A673 (cell line): Measurements from ENCODE around the gene DUS1L. TPM values are rescaled to one million over a fixed set of nuclear protein-coding genes. Genes with fewer than 3 reads are reported as not detected.

Experiments
- BruUV-seq: library from RNA; stranded (reverse); fragments of 400-500 nt; replicated peaks from 2 replicates; lab custom pipeline; 2021; lab: Mats Ljungman, UMichigan
- CTCF ChIA-PET: fragments of 300-600 bp; sonication (Branson Sonifier 250); formaldehyde crosslinking; loops from one replicate; lab custom pipeline; 2022; ENCODE audit warnings: antibody characterized with exemption; lab: Charles Lee
- POLR2A ChIA-PET: fragments of 300-600 bp; sonication (Branson Sonifier 250); formaldehyde crosslinking; loops from one replicate; lab custom pipeline; 2022; ENCODE audit warnings: antibody characterized with exemption; ENCODE audit not compliant: low non-redundant PET; lab: Charles Lee
- DNase-seq: peaks from one replicate; pipeline ENCODE4 v3.0.0-alpha.2; 2015; ENCODE audit warnings: low spot score
- H3K27ac ChIP-seq: fragments of 200-600 bp; sonication (generic); 2 replicates; pipeline ENCODE4 v1.5.1; 2016; ENCODE audit warnings: mixed run types, low read depth, mild to moderate bottlenecking, mixed read lengths, antibody characterized with exemption, low read length; ENCODE audit not compliant: poor library complexity, severe bottlenecking
- H3K27me3 ChIP-seq: fragments of 200-600 bp; sonication (generic); replicated peaks from 2 replicates; pipeline ENCODE4 v1.6.1; 2017; ENCODE audit warnings: mixed run types, low read depth, mild to moderate bottlenecking, mixed read lengths, antibody characterized with exemption, low read length; ENCODE audit not compliant: insufficient read depth, poor library complexity
- H3K36me3 ChIP-seq: fragments of 200-600 bp; sonication (generic); 2 replicates; pipeline ENCODE4 v1.6.1; 2016; ENCODE audit warnings: mixed run types, mild to moderate bottlenecking, mixed read lengths, antibody characterized with exemption, low read length; ENCODE audit not compliant: insufficient read depth, poor library complexity, severe bottlenecking
- H3K4me1 ChIP-seq: fragments of 200-600 bp; sonication (generic); 2 replicates; pipeline ENCODE4 v1.6.1; 2017; ENCODE audit warnings: mixed run types, mild to moderate bottlenecking, mixed read lengths, antibody characterized with exemption, low read length; ENCODE audit not compliant: insufficient read depth, poor library complexity, severe bottlenecking
- H3K4me3 ChIP-seq: fragments of 200-600 bp; sonication (generic); 2 replicates; pipeline ENCODE4 v1.5.1; 2016; ENCODE audit warnings: low read depth, mixed run types, mild to moderate bottlenecking, mixed read lengths, low read length; ENCODE audit not compliant: poor library complexity, severe bottlenecking
- H3K9me3 ChIP-seq: fragments of 200-600 bp; sonication (generic); 2 replicates; pipeline ENCODE4 v1.6.1; 2016; ENCODE audit warnings: mixed run types, low read depth, mild to moderate bottlenecking, mixed read lengths, antibody characterized with exemption, low read length; ENCODE audit not compliant: poor library complexity, severe bottlenecking
- EZH2 ChIP-seq: fragments of 200-600 bp; sonication (generic); IDR thresholded peaks from 2 replicates; pipeline ENCODE4 v1.6.1; 2017; ENCODE audit warnings: borderline replicate concordance, low read depth, mild to moderate bottlenecking, mixed read lengths, antibody characterized with exemption, low read length; ENCODE audit not compliant: poor library complexity, severe bottlenecking
- intact Hi-C: fragments of 100-400 bp; cut with micrococcal nuclease; formaldehyde crosslinking; loops from one replicate; pipeline ENCODE4 v1.10.0; 2022; ENCODE audit not compliant: unreplicated experiment
- total RNA-seq: library from RNA; stranded (reverse); gene quantifications from 2 replicates; pipeline ENCODE4 v1.2.3, GENCODE V29; 2021
- TF ChIP-seq, protein P1 (sequence below): fragments of 300-800, 200-600 bp; sonication (generic); conservative IDR thresholded peaks from 2 replicates; pipeline ENCODE4 v1.5.1; 2017; ENCODE audit warnings: low read depth, mild to moderate bottlenecking, antibody characterized with exemption, low read length, moderate library complexity, mixed read lengths

Gene DUS1L
- total RNA-seq, 1 experiment from 2014 or later = 143 TPM

DNA sequence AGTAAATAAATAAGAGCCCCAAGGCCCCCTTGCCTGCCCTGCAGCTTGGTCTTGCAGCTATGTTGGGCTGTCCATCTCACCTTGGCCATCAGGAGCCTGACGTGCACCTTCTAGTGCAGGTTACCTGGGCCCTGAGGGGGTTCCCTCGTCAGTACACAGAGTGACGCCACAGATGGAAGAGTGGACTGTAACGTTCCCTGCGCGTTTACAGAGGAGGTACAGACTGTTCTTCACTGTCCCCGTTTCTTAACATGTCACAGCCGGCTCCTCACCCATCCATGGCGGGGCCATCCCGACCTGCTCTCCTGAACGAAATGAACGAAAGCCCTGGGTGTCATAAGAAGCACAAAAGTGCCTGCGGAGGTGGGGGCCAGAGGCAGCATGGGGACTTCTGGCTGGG is 48.3 kb upstream of the DUS1L start:
- Histone ChIP-seq H3K27me3 (no peaks in the 10 kb centered on the region), H3K4me1 (no peaks in the 10 kb centered on the region), H3K36me3 (no peaks in the 10 kb centered on the region), H3K4me3 (no peak overlapping the region), H3K9me3 (no peaks in the 10 kb centered on the region), H3K27ac (no peak overlapping the region)
- ChIA-PET POLR2A (no interaction called here), CTCF (no interaction called here)
- no TSS peak for BruUV-seq
- no peak for TF ChIP-seq EZH2
- TF ChIP-seq, protein P1, sequence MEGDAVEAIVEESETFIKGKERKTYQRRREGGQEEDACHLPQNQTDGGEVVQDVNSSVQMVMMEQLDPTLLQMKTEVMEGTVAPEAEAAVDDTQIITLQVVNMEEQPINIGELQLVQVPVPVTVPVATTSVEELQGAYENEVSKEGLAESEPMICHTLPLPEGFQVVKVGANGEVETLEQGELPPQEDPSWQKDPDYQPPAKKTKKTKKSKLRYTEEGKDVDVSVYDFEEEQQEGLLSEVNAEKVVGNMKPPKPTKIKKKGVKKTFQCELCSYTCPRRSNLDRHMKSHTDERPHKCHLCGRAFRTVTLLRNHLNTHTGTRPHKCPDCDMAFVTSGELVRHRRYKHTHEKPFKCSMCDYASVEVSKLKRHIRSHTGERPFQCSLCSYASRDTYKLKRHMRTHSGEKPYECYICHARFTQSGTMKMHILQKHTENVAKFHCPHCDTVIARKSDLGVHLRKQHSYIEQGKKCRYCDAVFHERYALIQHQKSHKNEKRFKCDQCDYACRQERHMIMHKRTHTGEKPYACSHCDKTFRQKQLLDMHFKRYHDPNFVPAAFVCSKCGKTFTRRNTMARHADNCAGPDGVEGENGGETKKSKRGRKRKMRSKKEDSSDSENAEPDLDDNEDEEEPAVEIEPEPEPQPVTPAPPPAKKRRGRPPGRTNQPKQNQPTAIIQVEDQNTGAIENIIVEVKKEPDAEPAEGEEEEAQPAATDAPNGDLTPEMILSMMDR = no peak
- intact Hi-C loops = no loop called here
- DNase-seq = no peak

GRCh38 chr17:82113422-82113821 is 47.8 kb upstream of the DUS1L start:
- no peak overlapping the region for H3K27ac ChIP-seq
- H3K4me3 ChIP-seq = no peak overlapping the region
- no peaks in the 10 kb centered on the region for H3K9me3 ChIP-seq
- no TSS peak for BruUV-seq
- H3K27me3 ChIP-seq = no peaks in the 10 kb centered on the region
- TF ChIP-seq EZH2 = no peak
- TF ChIP-seq, protein P1 = no peak
- POLR2A ChIA-PET = interaction anchor here (0.6 kb wide), 1 partner anchor 572 kb away, joined by 14 read pairs; no protein-coding TSS in a partner anchor
- CTCF ChIA-PET = no interaction called here
- no peaks in the 10 kb centered on the region for H3K4me1 ChIP-seq
- DNase-seq = no peak
- H3K36me3 ChIP-seq = no peaks in the 10 kb centered on the region
- intact Hi-C loops = no loop called here

DNA sequence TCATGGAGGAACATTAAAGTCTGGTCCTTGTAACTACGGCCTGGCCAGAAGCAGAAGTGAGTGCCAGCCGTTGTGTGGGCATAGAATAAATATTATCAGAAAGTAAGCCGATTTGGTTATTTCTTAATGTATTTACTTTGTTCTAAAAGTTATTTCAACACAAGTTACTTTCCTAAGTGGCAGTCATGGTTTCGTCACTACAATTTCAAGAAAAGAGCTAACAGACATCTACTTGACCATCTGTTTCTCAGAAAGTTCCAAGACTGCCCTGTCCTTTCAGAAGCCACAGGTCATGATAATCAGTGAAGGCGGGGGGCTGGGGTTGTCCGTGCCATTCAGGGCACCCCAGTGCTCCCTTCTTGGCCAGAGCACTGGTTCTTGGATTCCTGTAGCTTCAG is 47.3 kb upstream of the DUS1L start:
- H3K9me3 ChIP-seq = no peaks in the 10 kb centered on the region
- no TSS peak for BruUV-seq
- no peak overlapping the region for H3K27ac ChIP-seq
- no peaks in the 10 kb centered on the region for H3K4me1 ChIP-seq
- H3K27me3 ChIP-seq = no peaks in the 10 kb centered on the region
- no peak for DNase-seq
- ChIA-PET CTCF (no interaction called here), POLR2A (interaction anchor here (0.6 kb wide), 1 partner anchor 571 kb away, joined by 14 read pairs; no protein-coding TSS in a partner anchor)
- intact Hi-C loops = no loop called here
- no peak overlapping the region for H3K4me3 ChIP-seq
- TF ChIP-seq, protein P1 = no peak
- no peak for TF ChIP-seq EZH2
- H3K36me3 ChIP-seq = no peaks in the 10 kb centered on the region
